ENCODE results near the gene UBE2I.
"Not testable (repeated sequence)": the region's sequence is repeated elsewhere in the genome, so short reads cannot be mapped to it uniquely, and the experiment has no call there.

DNA sequence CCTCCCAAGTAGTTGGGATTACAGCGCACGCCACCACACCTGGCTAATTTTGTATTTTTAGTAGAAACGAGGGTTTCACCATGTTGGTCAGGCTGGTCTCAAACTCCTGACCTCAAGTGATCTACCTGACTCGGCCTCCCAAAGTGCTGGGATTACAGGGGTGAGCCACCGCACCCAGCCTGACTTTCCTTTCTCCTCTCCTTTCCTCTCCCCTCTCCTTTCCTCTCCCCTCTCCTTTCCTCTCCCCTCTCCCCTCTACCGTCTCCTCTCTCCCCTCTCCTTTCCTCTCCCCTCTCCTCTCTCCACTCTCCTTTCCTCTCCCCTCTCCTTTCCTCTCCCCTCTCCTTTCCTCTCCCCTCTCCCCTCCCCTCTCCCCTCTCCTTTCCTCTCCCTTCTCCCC, 17.2 kb upstream of the UBE2I start:
- TF ChIP-seq POLR2A (IDR thresholded peaks at IDR 0.05; ENCODE audit: borderline replicate concordance, extremely low read depth, insufficient read depth, insufficient read length); CTCF (IDR thresholded peaks at IDR 0.05 in 2 of 3, conservative IDR thresholded peaks at IDR 0.05 in 1 of 3; ENCODE audit: borderline replicate concordance in 1 of 3, insufficient read depth in 1 of 3, low read depth in 2 of 3, low read length in 2 of 3); ZNF274 (IDR thresholded peaks at IDR 0.05; ENCODE audit: low read depth, low read length); POLR2AphosphoS5 (IDR thresholded peaks at IDR 0.05; ENCODE audit: low read depth, low read length); SIN3A (IDR thresholded peaks at IDR 0.05; ENCODE audit: low read depth); YY1 (IDR thresholded peaks at IDR 0.05; ENCODE audit: extremely low read depth, insufficient replicate concordance, low read depth, low read length); REST (IDR thresholded peaks at IDR 0.05; ENCODE audit: low read depth); EGR1 (IDR thresholded peaks at IDR 0.05; ENCODE audit: low read depth): not testable (repeated sequence)

All from HCT116 (cell line).